ENCODE measurements around the gene NDUFB4. TPM values are rescaled to one million over a fixed set of nuclear protein-coding genes. Genes with fewer than 3 reads are reported as not detected.

Gene NDUFB4
- total RNA-seq, 1 experiment from 2014 or later = 161 TPM

DNA sequence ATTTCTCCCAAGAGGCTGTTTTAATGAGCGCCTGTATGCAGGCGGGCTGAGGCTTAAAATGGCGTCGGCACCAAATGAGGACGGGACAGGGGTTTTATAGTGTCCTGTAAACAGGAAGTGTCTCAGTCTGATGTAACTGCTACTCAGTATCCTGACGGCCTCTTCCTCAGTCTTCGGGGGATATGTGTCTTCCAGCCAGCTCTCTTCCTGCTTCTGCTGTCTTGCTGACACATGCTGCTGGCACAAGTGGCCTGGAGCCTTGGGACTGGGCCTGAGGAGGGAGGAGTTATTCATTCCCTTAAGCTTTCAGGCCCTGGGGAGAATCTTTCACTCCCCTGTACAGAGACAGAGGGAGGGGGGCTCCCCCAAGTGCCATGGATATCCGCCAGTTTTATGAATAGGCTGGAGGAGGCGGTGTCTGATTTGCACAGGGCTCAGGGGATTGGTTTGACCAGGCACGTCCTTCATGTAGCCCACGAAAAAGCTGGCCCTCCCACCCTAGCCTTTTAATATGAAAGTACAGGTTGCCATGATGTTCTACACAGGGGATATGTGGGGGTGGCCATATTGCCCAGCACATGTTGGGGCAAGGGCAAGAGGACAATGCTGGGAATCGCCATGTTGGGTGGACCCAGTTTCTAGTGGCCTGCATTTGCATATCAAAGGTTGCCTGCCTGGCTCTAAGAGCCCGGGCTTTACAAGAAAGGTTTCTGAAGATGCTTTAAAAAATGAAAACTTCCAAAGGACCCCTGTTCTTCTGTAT is 19.9 kb downstream of the NDUFB4 start:
- POLR2A ChIA-PET = interaction anchor here (1.0 kb wide), 1 partner anchor 20 kb away, joined by 3 read pairs; the partner anchor contains the start of gene NDUFB4

More for the DNA sequence above, 19.9 kb downstream of the NDUFB4 start:
- H3K4me2 ChIP-seq (ENCODE audit: low read length) = no peak overlapping the region
- no peaks in the 10 kb centered on the region for H4K20me1 ChIP-seq (ENCODE audit: insufficient read depth)
- no peaks in the 10 kb centered on the region for H3K27me3 ChIP-seq (ENCODE audit: insufficient read depth, low read length)
- intact Hi-C loops (cut with micrococcal nuclease) = no loop called here
- H3K36me3 ChIP-seq (ENCODE audit: control insufficient read depth in 1 of 2, insufficient read depth in 2 of 2, low read length in 2 of 2) = no peaks in the 10 kb centered on the region
- peaks cover 0 to 3% of the 10 kb centered on the region in 2 experiments; a peak in 1 of 4 replicates for H3K4me1 ChIP-seq (ENCODE audit: control insufficient read depth in 1 of 2, insufficient read depth in 2 of 2, low read length in 2 of 2)
- ChIA-PET RAD21 (ENCODE audit: low non-redundant PET in 1 of 2, low total read pairs in 2 of 2, uncharacterized antibody in 2 of 2, unreplicated experiment in 2 of 2) (no interaction called here), CTCF (no interaction called here)
- DNase-seq (ENCODE audit: low read depth, low spot score) (no peak), ATAC-seq (no peak)
- H2AFZ ChIP-seq (ENCODE audit: low read depth, low read length, poor library complexity, severe bottlenecking) = no peak overlapping the region
- H3K9me2 ChIP-seq (ENCODE audit: insufficient read depth) = no peaks in the 10 kb centered on the region
- no peak overlapping the region for H3K9ac ChIP-seq (ENCODE audit: low read length)
- no TSS peak for BruUV-seq (replicated peaks)
- no peak for TF ChIP-seq MAX (IDR thresholded peaks at IDR 0.05)
- no peak for TF ChIP-seq YY1 (IDR thresholded peaks at IDR 0.05; ENCODE audit: extremely low read depth, insufficient replicate concordance, low read depth, low read length)
- TF ChIP-seq POLR2A (IDR thresholded peaks at IDR 0.05; ENCODE audit: borderline replicate concordance, extremely low read depth, insufficient read depth, insufficient read length) = no peak
- no peak for TF ChIP-seq RAD21 (IDR thresholded peaks at IDR 0.05; ENCODE audit: low read depth)
- TF ChIP-seq ELF1 (IDR thresholded peaks at IDR 0.05; ENCODE audit: borderline replicate concordance, low read depth) = no peak
- no peak for TF ChIP-seq ZFX (IDR thresholded peaks at IDR 0.05)
- no peak for TF ChIP-seq REST (IDR thresholded peaks at IDR 0.05; ENCODE audit: low read depth)
- TF ChIP-seq ZNF274 (IDR thresholded peaks at IDR 0.05; ENCODE audit: low read depth, low read length) = no peak
- no peak for TF ChIP-seq FOSL1 (IDR thresholded peaks at IDR 0.05; ENCODE audit: low read depth)
- TF ChIP-seq JUND (IDR thresholded peaks at IDR 0.05) = no peak
- no peak for TF ChIP-seq EGR1 (IDR thresholded peaks at IDR 0.05; ENCODE audit: low read depth)
- TF ChIP-seq SRF (IDR thresholded peaks at IDR 0.05; ENCODE audit: low read depth) = no peak
- TF ChIP-seq, protein P1, sequence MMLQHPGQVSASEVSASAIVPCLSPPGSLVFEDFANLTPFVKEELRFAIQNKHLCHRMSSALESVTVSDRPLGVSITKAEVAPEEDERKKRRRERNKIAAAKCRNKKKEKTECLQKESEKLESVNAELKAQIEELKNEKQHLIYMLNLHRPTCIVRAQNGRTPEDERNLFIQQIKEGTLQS (IDR thresholded peaks at IDR 0.05) = no peak
- no peak for TF ChIP-seq EZH2 (IDR thresholded peaks at IDR 0.05)
- no peak for TF ChIP-seq SP1 (IDR thresholded peaks at IDR 0.05; ENCODE audit: low read depth)
- TF ChIP-seq, protein P2, sequence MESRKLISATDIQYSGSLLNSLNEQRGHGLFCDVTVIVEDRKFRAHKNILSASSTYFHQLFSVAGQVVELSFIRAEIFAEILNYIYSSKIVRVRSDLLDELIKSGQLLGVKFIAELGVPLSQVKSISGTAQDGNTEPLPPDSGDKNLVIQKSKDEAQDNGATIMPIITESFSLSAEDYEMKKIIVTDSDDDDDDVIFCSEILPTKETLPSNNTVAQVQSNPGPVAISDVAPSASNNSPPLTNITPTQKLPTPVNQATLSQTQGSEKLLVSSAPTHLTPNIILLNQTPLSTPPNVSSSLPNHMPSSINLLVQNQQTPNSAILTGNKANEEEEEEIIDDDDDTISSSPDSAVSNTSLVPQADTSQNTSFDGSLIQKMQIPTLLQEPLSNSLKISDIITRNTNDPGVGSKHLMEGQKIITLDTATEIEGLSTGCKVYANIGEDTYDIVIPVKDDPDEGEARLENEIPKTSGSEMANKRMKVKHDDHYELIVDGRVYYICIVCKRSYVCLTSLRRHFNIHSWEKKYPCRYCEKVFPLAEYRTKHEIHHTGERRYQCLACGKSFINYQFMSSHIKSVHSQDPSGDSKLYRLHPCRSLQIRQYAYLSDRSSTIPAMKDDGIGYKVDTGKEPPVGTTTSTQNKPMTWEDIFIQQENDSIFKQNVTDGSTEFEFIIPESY (IDR thresholded peaks at IDR 0.05; ENCODE audit: extremely low read depth, insufficient replicate concordance, low read length) = no peak
- no peak for TF ChIP-seq CEBPB (IDR thresholded peaks at IDR 0.05; ENCODE audit: low read depth)
- no peak for TF ChIP-seq CTCF (IDR thresholded peaks at IDR 0.05 in 2 of 3, conservative IDR thresholded peaks at IDR 0.05 in 1 of 3; ENCODE audit: borderline replicate concordance in 1 of 3, insufficient read depth in 1 of 3, low read depth in 2 of 3, low read length in 2 of 3)
- TF ChIP-seq SIN3A (IDR thresholded peaks at IDR 0.05; ENCODE audit: low read depth) = no peak
- no peak for TF ChIP-seq EZH2phosphoT487 (IDR thresholded peaks at IDR 0.05; ENCODE audit: borderline replicate concordance)
- H3K79me2 ChIP-seq (ENCODE audit: insufficient read depth, low read length) = no peaks in the 10 kb centered on the region
- no peaks in the 10 kb centered on the region for H3K9me3 ChIP-seq (ENCODE audit: control insufficient read depth in 1 of 2, insufficient read depth in 1 of 2, low read depth in 1 of 2, low read length in 2 of 2)
- H3K4me3 ChIP-seq (replicated peaks in 1 of 2; ENCODE audit: low read depth in 1 of 2, low read length in 2 of 2) = no peak overlapping the region
- H3K27ac ChIP-seq (ENCODE audit: low read depth, low read length) = no peak overlapping the region
